Globus pallidus (tissue), 1 donor: ENCODE measurements around the gene TMEM135.
"Not testable (repeated sequence)": the region's sequence is repeated elsewhere in the genome, so short reads cannot be mapped to it uniquely, and the experiment has no call there.

Source experiments
- DNase-seq: peaks from one replicate; pipeline ENCODE4 v3.0.0-alpha.2; 2015; ENCODE audit warnings: low spot score

TMEM135 gene

GRCh38 chr11:87260811-87261210, 223.1 kb downstream of the TMEM135 start:
- DNase-seq, result no peak

- DNase-seq, result no peak
These were observed 225.6 kb downstream of the TMEM135 start for GRCh38 chr11:87263264-87263838.

GRCh38 chr11:87263979-87264378, 226.2 kb downstream of the TMEM135 start:
- DNase-seq, result no peak

GRCh38 chr11:87265132-87265531, 227.4 kb downstream of the TMEM135 start:
- DNase-seq, result peak; percentile 43

- DNase-seq, result no peak
These were observed 228.2 kb downstream of the TMEM135 start for GRCh38 chr11:87265979-87266378.

- no peak for DNase-seq
These were observed 229.0 kb downstream of the TMEM135 start for GRCh38 chr11:87266751-87267150.

- DNase-seq, result not testable (repeated sequence)
These were observed 234.2 kb downstream of the TMEM135 start for GRCh38 chr11:87271951-87272350.

- DNase-seq, result no peak
These were observed 237.4 kb downstream of the TMEM135 start for GRCh38 chr11:87275176-87275575.

GRCh38 chr11:87280143-87280542, 242.4 kb downstream of the TMEM135 start:
- DNase-seq, result no peak

GRCh38 chr11:87281496-87281895, 243.8 kb downstream of the TMEM135 start:
- DNase-seq, result no peak

GRCh38 chr11:87284306-87284705, 246.6 kb downstream of the TMEM135 start:
- no peak for DNase-seq

- not testable (repeated sequence) for DNase-seq
These were observed 247.9 kb downstream of the TMEM135 start for GRCh38 chr11:87285674-87286073.

GRCh38 chr11:87286338-87286737, 248.6 kb downstream of the TMEM135 start:
- no peak for DNase-seq

- DNase-seq, result peak; percentile 51
These were observed 252.7 kb downstream of the TMEM135 start for GRCh38 chr11:87290304-87290922.

GRCh38 chr11:87292598-87292997, 254.9 kb downstream of the TMEM135 start:
- DNase-seq, result no peak

GRCh38 chr11:87295237-87295636, 257.5 kb downstream of the TMEM135 start:
- DNase-seq, result no peak

- DNase-seq, result no peak
These were observed 258.9 kb downstream of the TMEM135 start for GRCh38 chr11:87296627-87297026.

GRCh38 chr11:87298155-87298554, 260.4 kb downstream of the TMEM135 start:
- DNase-seq, result no peak

GRCh38 chr11:87299041-87299481, 261.3 kb downstream of the TMEM135 start:
- no peak for DNase-seq

GRCh38 chr11:87300640-87301380, 263.1 kb downstream of the TMEM135 start:
- DNase-seq, result no peak

- DNase-seq, result peak; percentile 11
These were observed 264.2 kb downstream of the TMEM135 start for GRCh38 chr11:87301785-87302540.

- no peak for DNase-seq
These were observed 266.7 kb downstream of the TMEM135 start for GRCh38 chr11:87304412-87304811.
